ENCODE results near the gene TMEM30B.

- no peak for TF ChIP-seq MAFK (IDR thresholded peaks at IDR 0.05; ENCODE audit: low read depth, low read length)
- TF ChIP-seq RFX5 (IDR thresholded peaks at IDR 0.05; ENCODE audit: low read depth, low read length) = no peak
These were observed 22.2 kb downstream of the TMEM30B start for GRCh38 chr14:61258985-61259384.

Measured in IMR-90 (cell line).